Measurements from ENCODE around the gene OGFOD3. TPM values are rescaled to one million over a fixed set of nuclear protein-coding genes. Genes with fewer than 3 reads are reported as not detected.
"Not testable (repeated sequence)": the region's sequence is repeated elsewhere in the genome, so short reads cannot be mapped to it uniquely, and the experiment has no call there.

OGFOD3 gene
- total and polyA plus RNA-seq, 8 donors = 22.7 to 37.9 (median 27.3) TPM

GRCh38 chr17:82366749-82367148 is 51.6 kb downstream of the OGFOD3 start:
- intact Hi-C loops (cut with DNase I) = no loop called here
- Histone ChIP-seq H3K36me3 (no peaks in the 10 kb centered on the region), H3K27ac (no peak overlapping the region), H3K4me3 (no peak overlapping the region), H3K4me1 (peaks cover 6 to 14% of the 10 kb centered on the region in 2 donors), H3K9me3 (no peaks in the 10 kb centered on the region), H3K27me3 (peaks cover 25 to 43% of the 10 kb centered on the region in 2 donors)
- no peak for TF ChIP-seq CTCF (IDR thresholded peaks at IDR 0.05)
- no peak for DNase-seq
- ATAC-seq = no peak

- no peak overlapping the region for H3K27ac ChIP-seq
- no peak for ATAC-seq
- intact Hi-C loops (cut with DNase I) = no loop called here
- no peak for TF ChIP-seq CTCF (IDR thresholded peaks at IDR 0.05)
- H3K36me3 ChIP-seq = no peaks in the 10 kb centered on the region
- no peak overlapping the region for H3K4me3 ChIP-seq
- no peaks in the 10 kb centered on the region for H3K9me3 ChIP-seq
- DNase-seq = no peak
- H3K4me1 ChIP-seq = peaks cover under 1 to 5% of the 10 kb centered on the region in 2 donors
- peaks cover 15 to 33% of the 10 kb centered on the region in 2 donors for H3K27me3 ChIP-seq
These were observed 52.6 kb downstream of the OGFOD3 start for GRCh38 chr17:82365606-82366295.

- Histone ChIP-seq H3K4me3 (no peak overlapping the region), H3K27me3 (peaks cover 0 to 15% of the 10 kb centered on the region in 2 donors), H3K9me3 (no peaks in the 10 kb centered on the region), H3K36me3 (no peaks in the 10 kb centered on the region), H3K27ac (no peak overlapping the region), H3K4me1 (no peaks in the 10 kb centered on the region)
- DNase-seq (no peak), ATAC-seq (no peak)
- no peak for TF ChIP-seq CTCF (IDR thresholded peaks at IDR 0.05)
- intact Hi-C loops (cut with DNase I) = no loop called here
These were observed 56.3 kb downstream of the OGFOD3 start for GRCh38 chr17:82361885-82362633.

- H3K27ac ChIP-seq; H3K4me1 ChIP-seq; intact Hi-C loops (cut with DNase I); H3K36me3 ChIP-seq; ATAC-seq; H3K9me3 ChIP-seq; DNase-seq; H3K4me3 ChIP-seq: not testable (repeated sequence)
- H3K27me3 ChIP-seq = peaks cover 0 to 38% of the 10 kb centered on the region in 2 donors
These were observed 58.8 kb downstream of the OGFOD3 start for GRCh38 chr17:82359451-82360074.

GRCh38 chr17:82358465-82359350 is 59.7 kb downstream of the OGFOD3 start, which contains the start of gene TEX19:
TEX19 (plus strand) TSS chr17:82359247; CDS start chr17:82362151, 2,904 bp downstream.
- no peak for ATAC-seq
- H3K27me3 ChIP-seq = peaks cover 0 to 46% of the 10 kb centered on the region in 2 donors
- no peak for DNase-seq
- no peak within 1 kb of the TSS for H3K27ac ChIP-seq
- no peaks in the 10 kb centered on the region for H3K9me3 ChIP-seq
- H3K36me3 ChIP-seq = no peaks in the 10 kb centered on the region
- H3K4me3 ChIP-seq = no peak within 1 kb of the TSS
- intact Hi-C loops (cut with DNase I) = no loop called here
- no peak for TF ChIP-seq CTCF (IDR thresholded peaks at IDR 0.05)
- no peaks in the 10 kb centered on the region for H3K4me1 ChIP-seq

Data from left lung (tissue), 10 donors.